HG03025 (cell line): Measurements from ENCODE around the gene DDX24.

Source experiments
- ATAC-seq: cut with Tn5 transposase; IDR thresholded peaks from one replicate; pipeline ENCODE4 v1.9.1; 2021; ENCODE audit warnings: mild to moderate bottlenecking, moderate library complexity; ENCODE audit not compliant: unreplicated experiment, low FRiP score

The DDX24 gene

GRCh38 chr14:94114589-94115057 lies 33.6 kb upstream of the DDX24 start:
- ATAC-seq = no peak

GRCh38 chr14:94113908-94114588 lies 33.0 kb upstream of the DDX24 start:
- no peak for ATAC-seq

- ATAC-seq = no peak
Observed at GRCh38 chr14:94113490-94113889, 32.5 kb upstream of the DDX24 start.

GRCh38 chr14:94113073-94113472 lies 32.1 kb upstream of the DDX24 start:
- no peak for ATAC-seq

- ATAC-seq = no peak
Observed at GRCh38 chr14:94112513-94113063, 31.6 kb upstream of the DDX24 start.

- no peak for ATAC-seq
Observed at GRCh38 chr14:94111276-94112095, 30.5 kb upstream of the DDX24 start.

GRCh38 chr14:94110552-94111181 lies 29.7 kb upstream of the DDX24 start, which contains the start of gene IFI27:
Gene IFI27, plus strand, starts transcription at chr14:94110736.
- no peak for ATAC-seq

- ATAC-seq = no peak
Observed at GRCh38 chr14:94109915-94110250, 28.9 kb upstream of the DDX24 start.

- ATAC-seq = no peak
Observed at GRCh38 chr14:94104731-94105130, 23.7 kb upstream of the DDX24 start.

- no peak for ATAC-seq
Observed at GRCh38 chr14:94103554-94104150, 22.6 kb upstream of the DDX24 start.

GRCh38 chr14:94102768-94103482 lies 21.9 kb upstream of the DDX24 start:
- ATAC-seq = no peak

GRCh38 chr14:94101748-94102147 lies 20.7 kb upstream of the DDX24 start:
- ATAC-seq = no peak

- ATAC-seq = no peak
Observed at GRCh38 chr14:94100847-94101246, 19.8 kb upstream of the DDX24 start.

GRCh38 chr14:94099006-94099405 lies 18.0 kb upstream of the DDX24 start:
- no peak for ATAC-seq

GRCh38 chr14:94098326-94098992 lies 17.5 kb upstream of the DDX24 start:
- ATAC-seq = no peak

- no peak for ATAC-seq
Observed at GRCh38 chr14:94097091-94097490, 16.1 kb upstream of the DDX24 start.

- no peak for ATAC-seq
Observed at GRCh38 chr14:94093418-94093817, 12.4 kb upstream of the DDX24 start.

- no peak for ATAC-seq
Observed at GRCh38 chr14:94089479-94089878, 8.5 kb upstream of the DDX24 start.

GRCh38 chr14:94088516-94088915 lies 7.5 kb upstream of the DDX24 start:
- no peak for ATAC-seq

- ATAC-seq = no peak
Observed at GRCh38 chr14:94087891-94088290, 6.9 kb upstream of the DDX24 start.
